Stimulated activated CD8-positive, alpha-beta memory T cell treated with anti-CD3 and anti-CD28 coated beads, Interleukin-7, amount 100 ng/mL, for 24 hours (primary cell): ENCODE measurements around the gene KERA.
"Not testable (repeated sequence)": the region's sequence is repeated elsewhere in the genome, so short reads cannot be mapped to it uniquely, and the experiment has no call there.

Experiments used
- DNase-seq: peaks from one replicate; pipeline ENCODE4 v3.0.0-alpha.2; 2020; ENCODE audit warnings: low read depth

KERA gene

GRCh38 chr12:91057368-91058165 lies at the start of gene KERA:
TSS of gene KERA (minus strand) at chr12:91058024. CDS start at chr12:91056281, 1,743 bp downstream.
- DNase-seq = no peak

- no peak for DNase-seq
Measured at GRCh38 chr12:91106283-91106682, 48.5 kb upstream of the KERA start.

- no peak for DNase-seq
Measured at GRCh38 chr12:91105807-91106206, 48.0 kb upstream of the KERA start.

GRCh38 chr12:91104812-91105466 lies 47.1 kb upstream of the KERA start:
- DNase-seq = no peak

GRCh38 chr12:91103624-91104023 lies 45.8 kb upstream of the KERA start:
- no peak for DNase-seq

- DNase-seq = no peak
Measured at GRCh38 chr12:91103101-91103500, 45.3 kb upstream of the KERA start.

- DNase-seq = no peak
Measured at GRCh38 chr12:91100906-91101305, 43.1 kb upstream of the KERA start.

GRCh38 chr12:91099836-91100235 lies 42.0 kb upstream of the KERA start:
- no peak for DNase-seq

GRCh38 chr12:91099341-91099740 lies 41.5 kb upstream of the KERA start:
- no peak for DNase-seq

- no peak for DNase-seq
Measured at GRCh38 chr12:91098941-91099340, 41.1 kb upstream of the KERA start.

GRCh38 chr12:91098461-91098860 lies 40.6 kb upstream of the KERA start:
- DNase-seq = no peak

- DNase-seq = no peak
Measured at GRCh38 chr12:91094957-91095356, 37.1 kb upstream of the KERA start.

GRCh38 chr12:91094032-91094662 lies 36.3 kb upstream of the KERA start:
- no peak for DNase-seq

GRCh38 chr12:91093341-91093740 lies 35.5 kb upstream of the KERA start:
- DNase-seq = no peak

- DNase-seq = no peak
Measured at GRCh38 chr12:91091916-91092715, 34.3 kb upstream of the KERA start.

- not testable (repeated sequence) for DNase-seq
Measured at GRCh38 chr12:91089953-91090352, 32.1 kb upstream of the KERA start.

- no peak for DNase-seq
Measured at GRCh38 chr12:91080041-91080440, 22.2 kb upstream of the KERA start.

GRCh38 chr12:91078501-91078900 lies 20.7 kb upstream of the KERA start:
- DNase-seq = no peak

GRCh38 chr12:91077228-91077954 lies 19.6 kb upstream of the KERA start:
- DNase-seq = no peak

- DNase-seq = no peak
Measured at GRCh38 chr12:91074851-91075250, 17.0 kb upstream of the KERA start.

- no peak for DNase-seq
Measured at GRCh38 chr12:91074154-91074709, 16.4 kb upstream of the KERA start.
